ENCODE data around the gene WDR76. TPM values are rescaled to one million over a fixed set of nuclear protein-coding genes. Genes with fewer than 3 reads are reported as not detected.

The WDR76 gene
- polyA plus RNA-seq, 1 donor from 2014 or later = 0.43 TPM

- H3K27me3 ChIP-seq (ENCODE audit: insufficient read depth, low read depth, low read length) = no peaks in the 10 kb centered on the region
- no peak overlapping the region for H3K27ac ChIP-seq (ENCODE audit: low read length)
- no peak overlapping the region for H3K4me3 ChIP-seq (ENCODE audit: low read length)
- no peak overlapping the region for H3K4me2 ChIP-seq (ENCODE audit: low read length)
- no peaks in the 10 kb centered on the region for H3K9me3 ChIP-seq (ENCODE audit: low read length)
- no peaks in the 10 kb centered on the region for H3F3A ChIP-seq (ENCODE audit: insufficient read depth, low read length, poor library complexity, severe bottlenecking)
- H2AFZ ChIP-seq (ENCODE audit: low read depth, low read length) = no peak overlapping the region
- no peak for TF ChIP-seq TAF1 (IDR thresholded peaks at IDR 0.05; ENCODE audit: low read depth)
- no peaks in the 10 kb centered on the region for H3K36me3 ChIP-seq (ENCODE audit: insufficient read depth, low read length)
- H3K9ac ChIP-seq (ENCODE audit: low read length) = no peak overlapping the region
- H3K9me2 ChIP-seq (ENCODE audit: insufficient read depth, low read length) = no peaks in the 10 kb centered on the region
- no peaks in the 10 kb centered on the region for H3K79me2 ChIP-seq (replicated peaks; ENCODE audit: insufficient read depth, low read length)
- no peaks in the 10 kb centered on the region for H4K20me1 ChIP-seq (ENCODE audit: insufficient read depth)
These were observed 81.8 kb downstream of the WDR76 start for GRCh38 chr15:43908516-43909050.

DNA sequence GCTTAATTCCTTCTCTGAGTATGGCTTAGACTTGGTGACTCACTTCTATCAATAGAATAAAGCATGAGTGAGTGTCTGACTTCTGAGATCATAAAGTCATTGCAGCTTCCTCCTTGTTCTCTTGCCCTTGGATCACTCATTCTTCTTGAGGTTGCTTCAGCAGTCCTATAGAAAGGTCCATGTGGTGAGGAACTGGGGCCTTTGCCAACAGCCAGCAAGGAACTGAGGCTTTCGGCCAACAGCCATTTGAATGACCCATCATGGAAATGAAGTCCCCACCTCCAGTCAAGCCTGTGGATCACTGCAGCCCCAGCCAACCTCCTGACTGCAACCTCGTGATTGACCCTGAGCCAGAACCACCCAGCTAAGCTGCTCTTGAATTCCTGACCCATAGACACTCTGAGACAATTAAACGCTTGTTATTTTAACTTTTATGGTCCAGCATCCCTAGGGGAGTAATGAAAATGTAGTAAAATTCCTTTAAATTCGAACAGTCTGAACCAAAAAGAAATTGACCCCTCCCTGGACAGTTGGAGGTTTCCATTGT lies 84.5 kb downstream of the WDR76 start:
- no peaks in the 10 kb centered on the region for H3K36me3 ChIP-seq (ENCODE audit: insufficient read depth, low read length)
- H3K9me3 ChIP-seq (ENCODE audit: low read length) = no peaks in the 10 kb centered on the region
- no peaks in the 10 kb centered on the region for H3K27me3 ChIP-seq (ENCODE audit: insufficient read depth, low read depth, low read length)
- H3K9ac ChIP-seq (ENCODE audit: low read length) = no peak overlapping the region
- no peak overlapping the region for H3K4me3 ChIP-seq (ENCODE audit: low read length)
- no peak overlapping the region for H3K27ac ChIP-seq (ENCODE audit: low read length)
- H3K4me2 ChIP-seq (ENCODE audit: low read length) = no peak overlapping the region
- H3F3A ChIP-seq (ENCODE audit: insufficient read depth, low read length, poor library complexity, severe bottlenecking) = no peaks in the 10 kb centered on the region
- no peak overlapping the region for H2AFZ ChIP-seq (ENCODE audit: low read depth, low read length)
- no peaks in the 10 kb centered on the region for H3K79me2 ChIP-seq (replicated peaks; ENCODE audit: insufficient read depth, low read length)
- TF ChIP-seq EZH2 (IDR thresholded peaks at IDR 0.05; ENCODE audit: borderline replicate concordance, insufficient read depth, low read length, poor library complexity, severe bottlenecking) (no peak), TAF1 (IDR thresholded peaks at IDR 0.05; ENCODE audit: low read depth) (no peak), EP300 (conservative IDR thresholded peaks at IDR 0.05; ENCODE audit: poor library complexity, severe bottlenecking) (no peak), REST (IDR thresholded peaks at IDR 0.05; ENCODE audit: borderline replicate concordance) (no peak), RAD21 (conservative IDR thresholded peaks at IDR 0.05) (no peak), SMC3 (conservative IDR thresholded peaks at IDR 0.05; ENCODE audit: poor library complexity) (no peak), POLR2AphosphoS5 (IDR thresholded peaks at IDR 0.05) (no peak), MXI1 (conservative IDR thresholded peaks at IDR 0.05; ENCODE audit: poor library complexity, severe bottlenecking) (no peak)
- TF ChIP-seq, protein P1, sequence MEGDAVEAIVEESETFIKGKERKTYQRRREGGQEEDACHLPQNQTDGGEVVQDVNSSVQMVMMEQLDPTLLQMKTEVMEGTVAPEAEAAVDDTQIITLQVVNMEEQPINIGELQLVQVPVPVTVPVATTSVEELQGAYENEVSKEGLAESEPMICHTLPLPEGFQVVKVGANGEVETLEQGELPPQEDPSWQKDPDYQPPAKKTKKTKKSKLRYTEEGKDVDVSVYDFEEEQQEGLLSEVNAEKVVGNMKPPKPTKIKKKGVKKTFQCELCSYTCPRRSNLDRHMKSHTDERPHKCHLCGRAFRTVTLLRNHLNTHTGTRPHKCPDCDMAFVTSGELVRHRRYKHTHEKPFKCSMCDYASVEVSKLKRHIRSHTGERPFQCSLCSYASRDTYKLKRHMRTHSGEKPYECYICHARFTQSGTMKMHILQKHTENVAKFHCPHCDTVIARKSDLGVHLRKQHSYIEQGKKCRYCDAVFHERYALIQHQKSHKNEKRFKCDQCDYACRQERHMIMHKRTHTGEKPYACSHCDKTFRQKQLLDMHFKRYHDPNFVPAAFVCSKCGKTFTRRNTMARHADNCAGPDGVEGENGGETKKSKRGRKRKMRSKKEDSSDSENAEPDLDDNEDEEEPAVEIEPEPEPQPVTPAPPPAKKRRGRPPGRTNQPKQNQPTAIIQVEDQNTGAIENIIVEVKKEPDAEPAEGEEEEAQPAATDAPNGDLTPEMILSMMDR (IDR thresholded peaks at IDR 0.05; ENCODE audit: poor library complexity, severe bottlenecking) = no peak
- no peaks in the 10 kb centered on the region for H3K9me2 ChIP-seq (ENCODE audit: insufficient read depth, low read length)
- H4K20me1 ChIP-seq (ENCODE audit: insufficient read depth) = no peaks in the 10 kb centered on the region

All from neural cell (in vitro differentiated cells).